ENCODE data around the gene DGCR2. TPM values are rescaled to one million over a fixed set of nuclear protein-coding genes. Genes with fewer than 3 reads are reported as not detected.
A peak's percentile ranks its signal among the peaks of the same experiment; 100 is the strongest.

DGCR2 gene
- total RNA-seq (100 to 1,000 TPM in 1 of 2 donors, 10 to 100 TPM in 1; 89.5 to 106 TPM), polyA plus RNA-seq (ENCODE audit: insufficient read depth, low read depth, low replicate concordance) (64.6 TPM)
- long read RNA-seq, donor 1, full-length matches to known transcripts: 7 of 25 reads
- long read RNA-seq, donor 1, partial matches to known transcripts: 11 of 25 reads
- long read RNA-seq, donor 1, other reads (novel, unspliced or antisense): 7 of 25 reads
- long read RNA-seq, donor 2, full-length matches to known transcripts: 1 of 1 reads
- long read RNA-seq, donor 2, partial matches to known transcripts: 0 of 1 reads
- long read RNA-seq, donor 2, other reads (novel, unspliced or antisense): 0 of 1 reads

DNA sequence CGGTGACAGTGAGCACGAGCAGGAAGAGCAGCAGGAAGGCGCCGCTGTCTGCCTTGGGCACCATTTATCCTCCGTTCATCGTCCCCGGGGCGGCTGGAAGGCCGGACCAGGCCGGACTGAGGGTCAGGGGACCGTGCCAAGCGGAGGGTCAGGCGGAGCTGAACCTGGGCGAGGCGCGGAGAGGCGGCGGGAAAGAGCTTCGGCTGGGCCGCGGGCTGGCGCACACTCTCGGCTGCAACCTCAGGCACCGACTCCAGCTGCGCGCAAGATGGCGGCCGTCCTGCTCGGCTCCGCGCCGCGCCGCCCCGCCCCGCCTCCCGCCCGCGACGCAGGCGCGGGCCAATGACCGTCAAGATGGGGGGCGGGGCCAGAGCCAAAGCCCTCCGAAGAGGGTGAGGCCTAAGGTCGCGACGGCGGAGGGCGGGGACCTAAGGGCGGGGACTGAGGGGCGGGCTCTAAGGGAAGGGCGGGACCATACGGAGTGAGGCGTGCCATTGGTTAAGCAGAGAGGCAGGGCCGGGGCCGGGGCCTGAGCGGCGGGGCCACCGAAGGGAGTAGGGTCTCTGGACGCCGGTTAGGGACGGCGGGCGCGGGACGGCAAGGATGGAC lies at the start of gene DGCR2:
DGCR2 (minus strand) TSS at position 270 of the 609 bp plus-strand sequence; CDS start at position 64, 206 bp downstream.
- WGBS, 2 donors: 1% methylated on average over 19 to 59 of the region's 67 CpGs
- peak within 1 kb of the TSS; percentile 93 to 95 for H3K27ac ChIP-seq
- no peaks in the 10 kb centered on the region for H3K27me3 ChIP-seq
- intact Hi-C loops (cut with DNase I; ENCODE audit: low total_unique reads): no loop called here
- H3K9me3 ChIP-seq: no peaks in the 10 kb centered on the region
- H3K36me3 ChIP-seq (ENCODE audit: low read depth, missing control alignments): no peaks in the 10 kb centered on the region
- peak within 1 kb of the TSS; percentile 96 to 98 for H3K4me3 ChIP-seq
- DNase-seq: peak; percentile 98
- TF ChIP-seq POLR2A (IDR thresholded peaks at IDR 0.05): peak; percentile 41
- TF ChIP-seq CTCF (IDR thresholded peaks at IDR 0.05): no peak
- peaks cover 24% of the 10 kb centered on the region for H3K4me1 ChIP-seq

GRCh38 chr22:19169947-19170318 lies 47.7 kb upstream of the DGCR2 start:
- Histone ChIP-seq H3K4me1 (peaks cover 31% of the 10 kb centered on the region), H3K4me3 (no peak overlapping the region), H3K27ac (no peak overlapping the region), H3K27me3 (no peaks in the 10 kb centered on the region), H3K9me3 (no peaks in the 10 kb centered on the region), H3K36me3 (ENCODE audit: low read depth, missing control alignments) (no peaks in the 10 kb centered on the region)
- WGBS, 2 donors: 17 to 29% methylated on average over 2 to 7 of the region's 7 CpGs
- TF ChIP-seq CTCF (IDR thresholded peaks at IDR 0.05) (no peak), POLR2A (IDR thresholded peaks at IDR 0.05) (no peak)
- intact Hi-C loops (cut with DNase I; ENCODE audit: low total_unique reads): no loop called here
- DNase-seq: no peak

DNA sequence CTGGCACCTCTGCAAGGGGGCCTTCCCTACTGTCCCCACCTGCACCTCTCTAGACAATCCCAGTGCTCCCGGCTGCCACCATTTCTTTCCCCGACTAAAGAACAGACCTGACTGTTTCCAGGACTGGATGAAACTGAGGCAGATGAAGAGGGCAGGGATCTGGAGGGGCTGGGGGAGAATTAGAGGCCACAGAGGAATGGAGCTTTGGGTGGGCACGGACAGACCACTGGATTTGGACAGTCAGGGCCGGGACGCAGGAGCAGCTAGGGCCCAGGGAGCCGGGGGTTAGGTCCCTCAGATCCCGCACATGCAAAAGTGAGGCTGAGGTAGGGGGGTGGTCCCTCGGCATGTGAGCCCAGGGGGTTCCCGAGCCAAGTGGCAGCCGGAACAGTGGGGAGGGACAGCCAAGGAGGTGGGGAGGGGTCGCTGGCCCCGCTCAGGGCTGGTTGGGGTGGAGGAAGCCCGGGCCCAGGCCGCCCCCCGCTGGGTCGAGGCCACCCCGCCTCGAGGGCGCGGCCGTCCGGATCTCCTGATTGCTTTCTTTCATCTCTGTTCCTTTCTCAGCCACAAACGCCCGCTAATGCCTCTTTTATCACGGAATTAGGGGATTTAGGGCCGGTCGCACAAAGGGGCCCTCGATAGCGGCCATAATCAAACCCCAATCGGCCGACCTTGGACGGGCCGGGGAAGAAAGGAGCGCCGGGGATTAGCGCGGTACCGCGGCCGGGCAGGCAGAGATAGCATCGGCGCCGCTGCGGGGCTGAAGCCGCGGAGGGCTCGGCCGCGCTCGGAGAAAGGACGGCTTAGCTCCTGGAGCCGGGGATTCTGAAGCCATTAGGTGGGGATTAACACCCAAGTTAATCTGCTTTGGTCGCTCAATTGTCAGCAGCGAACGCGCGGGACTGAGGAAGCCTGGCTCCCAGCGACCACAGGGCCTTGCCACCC lies 47.1 kb upstream of the DGCR2 start:
- Histone ChIP-seq H3K4me3 (peak overlapping the region in 1 of 2 donors; percentile 15), H3K27ac (no peak overlapping the region), H3K27me3 (no peaks in the 10 kb centered on the region), H3K9me3 (no peaks in the 10 kb centered on the region), H3K4me1 (peaks cover 26% of the 10 kb centered on the region), H3K36me3 (ENCODE audit: low read depth, missing control alignments) (no peaks in the 10 kb centered on the region)
- TF ChIP-seq CTCF (IDR thresholded peaks at IDR 0.05): no peak
- TF ChIP-seq POLR2A (IDR thresholded peaks at IDR 0.05): no peak
- 4 to 6% methylated on average over 40 to 58 of the region's 58 CpGs for WGBS, 2 donors
- DNase-seq: no peak
- intact Hi-C loops (cut with DNase I; ENCODE audit: low total_unique reads): no loop called here

GRCh38 chr22:19168088-19168890 lies 46.1 kb upstream of the DGCR2 start:
- DNase-seq: no peak
- 65 to 70% methylated on average over 14 to 17 of the region's 17 CpGs for WGBS, 2 donors
- no peaks in the 10 kb centered on the region for H3K36me3 ChIP-seq (ENCODE audit: low read depth, missing control alignments)
- H3K27me3 ChIP-seq: no peaks in the 10 kb centered on the region
- TF ChIP-seq POLR2A (IDR thresholded peaks at IDR 0.05): no peak
- TF ChIP-seq CTCF (IDR thresholded peaks at IDR 0.05): no peak
- no peak overlapping the region for H3K27ac ChIP-seq
- intact Hi-C loops (cut with DNase I; ENCODE audit: low total_unique reads): no loop called here
- no peak overlapping the region for H3K4me3 ChIP-seq
- peaks cover 18% of the 10 kb centered on the region for H3K4me1 ChIP-seq
- H3K9me3 ChIP-seq: no peaks in the 10 kb centered on the region
